Head of caudate nucleus (tissue), 42 donors: ENCODE results near the gene CENPH.
A peak's percentile ranks its signal among the peaks of the same experiment; 100 is the strongest.
"Not testable (repeated sequence)": the region's sequence is repeated elsewhere in the genome, so short reads cannot be mapped to it uniquely, and the experiment has no call there.

ENCODE experiments used
- DNase-seq, 42 donors: peaks; one replicate each; pipeline versions ENCODE4 v3.0.0 to v3.0.0-alpha.2; 2020 to 2021; ENCODE audit warnings: mixed read lengths in 7 of 42
- intact Hi-C: fragments of 100-400 bp; cut with DNase I; formaldehyde crosslinking; loops from one replicate; pipeline ENCODE4 v1.15.0; 2022

The CENPH gene

DNA sequence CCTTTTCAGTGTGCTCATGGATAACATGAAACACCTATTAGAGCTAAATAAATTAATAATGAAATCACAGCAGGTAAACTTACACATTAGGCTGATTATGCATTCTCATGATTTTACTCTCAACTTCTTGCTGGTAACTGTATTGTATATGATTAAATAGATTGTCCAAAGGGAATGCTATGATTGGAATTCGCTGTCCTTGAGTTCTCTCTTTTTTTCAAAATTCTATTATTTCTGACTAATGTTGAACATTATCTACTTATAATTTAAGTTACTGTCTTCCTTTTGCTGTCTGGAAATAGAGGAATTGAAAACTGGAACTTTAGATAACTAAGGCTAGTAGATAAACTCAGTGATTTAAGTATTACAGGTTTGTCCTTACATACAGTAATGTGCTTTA is 13.1 kb downstream of the CENPH start:
- intact Hi-C loops = no loop called here
- no peak for DNase-seq

DNA sequence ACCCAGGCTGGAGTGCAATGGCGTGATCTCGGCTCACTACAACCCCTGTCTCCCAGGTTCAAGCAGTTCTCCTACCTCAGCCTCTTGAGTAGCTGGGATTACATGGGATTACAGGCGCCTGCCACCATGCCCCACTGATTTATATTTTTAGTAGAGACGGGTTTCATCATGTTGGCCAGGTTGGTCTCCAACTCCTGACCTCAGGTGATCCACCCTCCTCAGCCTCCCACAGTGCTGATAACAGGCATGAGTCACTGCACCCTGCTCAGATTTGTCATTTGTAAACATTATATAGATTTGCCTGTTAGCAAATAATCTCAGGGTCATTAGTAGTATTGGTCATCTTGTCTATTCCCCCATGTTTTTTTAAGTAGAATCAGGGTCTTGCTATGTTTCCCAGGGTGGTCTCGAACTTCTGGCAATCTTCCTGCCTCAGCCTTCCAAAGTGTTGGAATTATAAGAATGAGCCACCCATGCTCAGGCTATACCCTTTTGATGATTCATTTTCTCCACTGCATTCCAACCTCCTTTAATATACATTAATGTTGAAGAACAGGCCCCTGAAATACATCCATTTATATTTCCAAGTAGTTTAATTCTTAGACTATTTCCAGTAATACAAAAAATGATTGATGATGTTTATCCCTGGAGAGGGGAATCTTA is 17.3 kb downstream of the CENPH start:
- DNase-seq = no peak
- intact Hi-C loops = no loop called here

DNA sequence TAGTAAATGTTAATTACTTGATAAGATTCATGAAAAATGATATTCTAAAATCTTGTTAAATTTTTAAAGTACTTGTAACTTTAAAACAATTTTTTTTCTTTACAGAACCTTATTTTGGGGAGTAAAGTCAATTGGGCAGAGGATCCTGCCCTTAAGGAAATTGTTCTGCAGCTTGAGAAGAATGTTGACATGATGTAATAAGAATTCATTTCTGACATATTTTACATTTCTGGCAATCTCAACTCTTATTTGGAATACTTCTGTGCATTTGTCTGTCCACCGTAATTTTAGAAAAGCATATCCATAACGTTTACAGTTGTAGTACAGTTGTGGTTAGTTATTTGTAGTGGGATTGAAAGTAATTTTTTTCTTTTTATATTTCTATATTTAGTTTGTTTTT is 20.2 kb downstream of the CENPH start:
- intact Hi-C loops = no loop called here
- DNase-seq = no peak

DNA sequence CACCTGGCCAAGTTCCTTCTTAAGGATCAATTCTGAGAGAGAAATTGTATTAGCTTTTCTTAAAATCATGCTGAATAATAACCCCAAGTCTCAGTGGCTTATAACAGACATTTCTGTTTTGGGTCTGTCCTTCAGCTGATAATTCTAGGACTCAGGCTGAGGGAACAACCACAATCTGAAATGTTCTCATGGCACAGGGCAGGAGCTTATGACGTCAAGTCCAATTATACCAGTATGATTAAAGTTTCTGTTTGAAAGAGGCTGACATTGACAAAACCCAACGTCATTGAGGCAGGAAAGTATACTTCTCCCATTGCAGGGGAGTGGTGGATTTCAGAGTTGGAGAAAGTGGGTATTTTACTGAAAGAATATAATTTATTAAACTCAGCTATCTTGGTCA is 21.8 kb downstream of the CENPH start:
- intact Hi-C loops = no loop called here

DNA sequence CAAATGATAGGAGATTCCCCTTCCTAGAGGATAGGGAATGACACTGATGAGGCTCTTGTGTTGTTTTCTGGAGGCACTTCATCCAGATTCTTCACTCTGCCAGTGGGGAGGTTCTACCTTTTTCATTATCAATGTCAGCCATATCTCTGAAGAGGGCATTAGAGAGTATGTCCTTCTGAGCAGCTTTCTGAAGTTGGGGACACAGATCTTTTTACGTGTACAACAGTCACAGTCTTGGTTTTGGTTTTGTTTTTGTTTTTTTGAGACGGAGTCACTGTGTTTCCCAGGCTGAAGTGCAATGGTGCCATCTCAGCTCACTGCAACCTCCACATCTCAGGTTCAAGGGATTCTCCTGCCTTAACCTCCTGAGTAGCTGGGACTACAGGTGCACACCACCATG is 22.6 kb downstream of the CENPH start:
- intact Hi-C loops = no loop called here
- DNase-seq = no peak

More for the DNA sequence above, 21.8 kb downstream of the CENPH start:
- no peak for DNase-seq

DNA sequence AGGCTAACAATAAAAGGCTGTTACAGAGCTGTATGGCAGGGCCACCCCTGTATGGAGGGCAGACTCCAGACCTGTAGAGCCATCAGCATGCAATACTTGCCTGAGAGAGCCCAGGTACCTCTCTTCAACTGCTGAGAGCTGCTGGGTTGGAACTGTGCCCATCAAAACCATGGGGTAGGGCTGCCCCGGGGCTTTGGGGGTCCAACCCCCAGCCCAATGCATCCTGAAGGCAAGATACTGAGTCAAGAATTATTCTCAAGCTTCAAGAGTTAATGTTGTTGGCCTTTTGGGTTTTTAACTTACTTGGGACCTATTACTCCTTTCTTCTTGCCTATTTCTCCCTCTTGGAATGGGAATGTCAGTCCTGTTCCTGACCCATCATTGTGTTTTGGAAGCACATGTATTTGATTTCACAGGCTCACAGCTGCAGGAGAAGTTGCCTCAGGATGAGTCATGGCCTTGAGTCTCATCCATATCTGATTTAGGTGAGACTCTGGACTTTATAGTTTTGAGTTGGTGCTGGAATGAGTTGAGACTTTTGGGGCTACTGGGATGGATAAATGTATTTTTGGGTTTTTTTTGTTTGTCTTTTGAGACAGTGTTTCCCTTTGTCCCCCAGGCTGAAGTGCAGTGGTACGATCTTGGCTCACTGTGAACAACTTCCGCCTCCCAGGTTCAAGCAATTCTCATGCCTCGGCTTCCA is 24.3 kb downstream of the CENPH start:
- intact Hi-C loops = no loop called here

DNA sequence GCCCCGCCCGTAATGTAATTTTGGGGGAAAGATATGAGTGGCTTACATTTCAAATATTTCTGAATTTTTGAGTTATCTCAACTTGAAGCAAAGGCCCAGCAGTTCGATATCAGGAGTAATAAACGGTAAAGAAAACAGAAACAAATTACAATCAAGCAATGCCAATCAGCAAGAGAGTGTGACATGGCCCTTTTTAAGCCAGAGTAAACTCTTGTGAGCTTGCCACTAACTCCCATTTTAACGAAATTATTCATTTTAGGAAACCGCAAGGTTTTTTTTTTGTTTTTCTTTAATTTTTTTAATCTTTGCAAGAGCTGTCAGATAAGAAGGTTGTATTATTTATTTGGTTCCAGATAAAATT is 27.7 kb downstream of the CENPH start:
- DNase-seq = no peak
- intact Hi-C loops = no loop called here

More for the DNA sequence above, 24.3 kb downstream of the CENPH start:
- DNase-seq = no peak

DNA sequence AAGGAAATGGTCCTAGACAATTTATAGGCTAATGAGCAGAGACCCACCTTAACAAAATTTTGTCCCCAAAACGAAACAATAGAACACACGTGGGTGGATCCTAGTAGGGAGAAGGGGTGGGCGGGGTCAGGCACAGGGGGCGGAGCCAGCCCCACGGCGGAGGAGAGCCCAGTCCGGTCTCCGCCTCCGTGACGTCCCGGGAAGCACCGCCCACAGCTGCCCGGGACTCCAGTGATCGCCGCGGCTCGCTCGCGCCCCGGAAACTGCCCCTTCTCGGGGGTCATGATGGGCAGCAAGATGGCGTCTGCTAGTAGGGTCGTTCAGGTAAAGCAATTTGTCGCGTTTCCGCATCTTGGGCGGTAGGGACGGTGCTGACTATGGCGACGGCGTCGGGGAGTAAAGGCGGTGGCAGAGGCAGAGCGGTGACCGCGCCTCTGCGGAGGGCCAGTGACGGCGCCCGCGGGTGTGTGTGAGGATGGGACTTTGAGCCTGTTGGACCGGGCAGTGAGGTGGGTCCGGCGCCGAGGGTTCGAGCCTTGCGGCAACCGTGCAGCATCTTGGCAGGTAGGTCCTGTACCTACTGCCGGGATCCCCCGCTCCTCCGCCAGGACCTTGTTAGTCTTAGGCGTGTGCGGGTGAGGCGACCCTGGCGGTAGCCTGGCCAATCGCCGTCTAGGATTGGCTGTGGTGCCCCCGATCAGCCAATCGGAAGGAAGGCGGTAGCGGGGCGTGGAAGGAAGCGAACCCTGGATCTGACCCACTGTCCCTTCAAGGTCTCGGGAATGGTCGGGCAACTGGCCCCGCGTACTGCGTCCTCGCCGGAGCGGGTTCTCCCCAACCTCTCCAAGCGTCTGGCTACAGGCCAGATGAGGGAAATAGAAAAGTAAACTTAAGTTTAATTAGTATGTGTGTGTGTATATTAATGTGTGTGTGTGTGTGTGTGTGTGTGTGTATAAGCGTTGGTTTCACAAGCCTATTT is 28.5 kb downstream of the CENPH start:
- intact Hi-C loops = loop anchor here (1.0 kb wide), 1 partner anchor 17 kb away; no protein-coding TSS in a partner anchor
- peak; percentile 91 to 98 (median 97) for DNase-seq

DNA sequence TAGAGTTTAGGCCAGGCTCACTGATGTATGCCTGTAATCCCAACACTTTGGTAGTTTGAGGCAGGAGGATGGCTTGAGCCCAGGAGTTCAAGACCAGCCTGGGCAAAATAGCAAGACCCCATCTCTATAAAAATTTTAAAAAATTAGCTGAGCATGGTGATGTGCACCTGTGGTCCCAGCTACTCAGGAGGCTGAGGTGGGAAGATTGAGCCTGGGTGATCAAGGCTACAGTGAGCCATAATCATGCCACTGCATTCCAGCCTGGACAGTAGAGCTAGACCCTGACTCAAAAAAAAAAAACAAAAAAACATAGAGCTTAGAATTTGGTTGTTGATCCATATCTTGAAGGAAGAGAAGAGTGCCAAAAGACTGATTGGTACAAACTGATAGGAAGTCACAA is 30.6 kb downstream of the CENPH start:
- intact Hi-C loops = no loop called here
- DNase-seq = no peak

DNA sequence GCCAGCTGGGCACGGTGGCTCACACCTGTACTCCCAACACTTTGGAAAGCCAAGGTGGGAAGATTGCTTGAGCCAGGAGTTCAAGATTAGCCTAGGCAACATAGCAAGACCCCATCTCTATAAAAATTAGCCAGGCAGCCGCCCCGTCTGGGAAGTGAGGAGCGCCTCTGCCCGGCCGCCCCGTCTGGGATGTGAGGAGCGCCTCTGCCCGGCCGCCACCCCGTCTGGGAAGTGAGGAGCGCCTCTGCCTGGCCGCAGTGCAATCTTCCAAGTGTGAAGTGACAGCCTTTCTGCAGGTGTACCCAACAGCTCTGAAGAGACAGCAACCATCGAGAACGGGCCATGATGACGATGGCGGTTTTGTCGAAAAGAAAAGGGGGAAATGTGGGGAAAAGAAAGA is 31.0 kb downstream of the CENPH start:
- intact Hi-C loops, DNase-seq: not testable (repeated sequence)

DNA sequence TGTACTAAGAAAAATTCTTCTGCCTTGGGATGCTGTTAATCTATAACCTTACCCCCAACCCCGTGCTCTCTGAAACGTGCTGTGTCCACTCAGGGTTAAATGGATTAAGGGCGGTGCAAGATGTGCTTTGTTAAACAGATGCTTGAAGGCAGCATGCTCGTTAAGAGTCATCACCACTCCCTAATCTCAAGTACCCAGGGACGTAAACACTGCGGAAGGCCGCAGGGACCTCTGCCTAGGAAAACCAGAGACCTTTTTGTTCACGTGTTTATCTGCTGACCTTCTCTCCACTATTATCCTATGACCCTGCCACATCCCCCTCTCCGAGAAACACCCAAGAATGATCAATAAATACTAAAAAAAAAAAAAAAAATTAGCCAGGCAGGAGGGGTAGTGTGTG is 31.4 kb downstream of the CENPH start:
- DNase-seq, intact Hi-C loops: not testable (repeated sequence)

DNA sequence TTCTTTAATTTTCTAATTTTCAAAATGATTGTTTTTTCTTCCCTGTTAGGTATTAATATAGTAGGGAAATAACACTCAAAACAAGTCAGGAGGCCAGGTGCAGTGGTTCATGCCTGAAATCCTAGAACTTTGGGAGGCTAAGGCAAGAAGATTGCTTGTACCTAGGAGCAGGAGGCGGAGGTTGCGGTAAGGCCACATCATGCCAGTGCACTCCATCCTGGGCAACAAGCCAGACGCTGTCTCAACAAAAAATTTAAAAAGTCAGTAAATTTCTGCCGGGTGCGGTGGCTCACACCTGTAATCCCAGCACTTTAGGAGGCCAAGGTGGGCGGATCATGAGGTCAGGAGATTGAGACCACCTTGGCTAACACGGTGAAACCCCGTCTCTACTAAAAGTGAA is 35.1 kb downstream of the CENPH start:
- intact Hi-C loops = no loop called here
- DNase-seq = no peak

DNA sequence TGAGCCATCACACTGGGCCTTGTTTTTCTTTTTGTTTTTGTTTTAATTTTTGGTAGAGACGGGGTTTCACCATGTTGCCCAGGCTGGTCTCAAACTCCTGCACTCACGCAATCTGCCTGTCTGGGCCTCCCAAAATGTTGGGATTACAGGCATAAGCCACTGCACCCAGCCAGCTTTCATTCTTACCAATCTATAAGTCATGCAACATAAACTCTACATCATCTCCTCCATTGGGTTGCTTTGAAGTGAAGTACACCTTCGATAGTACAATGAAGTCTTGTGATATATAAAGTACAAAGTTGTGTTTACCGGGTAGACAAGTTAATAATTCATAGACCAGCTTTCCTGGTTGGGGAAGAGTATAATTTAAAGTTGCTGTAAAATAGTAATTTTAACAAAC is 36.5 kb downstream of the CENPH start:
- intact Hi-C loops = no loop called here
- no peak for DNase-seq

DNA sequence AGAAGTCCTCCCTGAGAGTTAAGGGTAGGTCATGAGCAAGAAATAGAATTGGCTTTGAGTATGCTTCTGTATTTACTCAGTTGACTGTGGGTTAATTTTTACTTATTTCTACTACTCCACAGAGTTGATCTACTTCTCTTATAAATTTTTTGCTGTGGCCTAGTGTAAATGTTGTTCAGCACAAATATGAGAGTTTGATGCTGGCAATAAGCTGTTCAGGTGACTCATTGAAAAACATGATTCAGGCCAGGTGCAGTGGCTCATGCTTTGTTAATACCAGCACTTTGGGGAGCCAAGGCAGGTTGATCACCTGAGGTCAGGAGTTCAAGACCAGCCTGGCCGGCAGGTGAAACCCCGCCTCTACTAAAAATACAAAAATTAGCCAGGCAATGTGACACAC is 40.8 kb downstream of the CENPH start:
- intact Hi-C loops = loop anchor here (5.0 to 10.0 kb wide), 2 partner anchors 63 to 105 kb away; partner anchors contain the start of genes CCDC125 and CCNB1

DNA sequence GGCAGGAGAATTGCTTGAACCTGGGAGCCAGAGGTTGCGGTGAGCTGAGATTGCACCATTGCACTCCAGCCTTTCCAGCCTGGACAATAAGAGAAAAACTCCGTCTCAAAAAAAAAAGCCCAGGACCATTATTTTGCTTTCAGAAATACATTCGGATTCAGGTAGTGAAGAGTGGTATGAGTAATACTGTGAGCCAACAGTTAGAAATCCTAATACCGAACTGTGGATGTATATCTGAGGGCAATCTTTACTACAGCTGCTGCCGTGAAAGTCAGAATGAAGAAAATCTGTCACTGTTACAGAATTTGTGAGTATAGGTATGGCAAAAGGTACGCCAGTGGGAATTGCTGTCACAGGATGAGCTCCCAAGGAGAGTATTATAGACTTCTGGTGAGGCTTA is 41.9 kb downstream of the CENPH start:
- intact Hi-C loops = loop anchor here (5.0 to 10.0 kb wide), 2 partner anchors 64 to 104 kb away; partner anchors contain the start of genes CCDC125 and CCNB1
- DNase-seq = no peak

More for the DNA sequence above, 40.8 kb downstream of the CENPH start:
- no peak for DNase-seq

DNA sequence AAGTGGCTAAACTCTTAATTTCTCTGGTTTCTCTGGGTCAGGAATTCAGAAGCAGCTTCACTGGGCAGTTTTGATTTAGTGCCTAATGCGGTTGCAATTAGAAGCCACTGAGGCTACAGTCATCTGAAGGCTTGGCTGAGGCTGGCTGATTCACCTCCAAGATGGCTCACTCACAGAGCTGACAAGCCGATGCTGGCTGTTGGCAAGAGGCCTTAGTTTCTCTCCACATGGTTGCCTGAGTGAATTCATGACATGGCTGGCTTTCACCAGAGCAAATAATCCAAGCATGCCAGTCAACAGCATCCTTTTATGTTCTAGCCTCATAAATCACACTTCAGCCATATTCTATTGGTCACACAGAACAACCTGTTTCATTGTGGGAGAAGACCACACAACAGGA is 42.5 kb downstream of the CENPH start:
- intact Hi-C loops = loop anchor here (5.0 to 10.0 kb wide), 2 partner anchors 65 to 103 kb away; partner anchors contain the start of genes CCDC125 and CCNB1
- peak in 15 of 42 donors; percentile 6 to 67 (median 25) for DNase-seq

DNA sequence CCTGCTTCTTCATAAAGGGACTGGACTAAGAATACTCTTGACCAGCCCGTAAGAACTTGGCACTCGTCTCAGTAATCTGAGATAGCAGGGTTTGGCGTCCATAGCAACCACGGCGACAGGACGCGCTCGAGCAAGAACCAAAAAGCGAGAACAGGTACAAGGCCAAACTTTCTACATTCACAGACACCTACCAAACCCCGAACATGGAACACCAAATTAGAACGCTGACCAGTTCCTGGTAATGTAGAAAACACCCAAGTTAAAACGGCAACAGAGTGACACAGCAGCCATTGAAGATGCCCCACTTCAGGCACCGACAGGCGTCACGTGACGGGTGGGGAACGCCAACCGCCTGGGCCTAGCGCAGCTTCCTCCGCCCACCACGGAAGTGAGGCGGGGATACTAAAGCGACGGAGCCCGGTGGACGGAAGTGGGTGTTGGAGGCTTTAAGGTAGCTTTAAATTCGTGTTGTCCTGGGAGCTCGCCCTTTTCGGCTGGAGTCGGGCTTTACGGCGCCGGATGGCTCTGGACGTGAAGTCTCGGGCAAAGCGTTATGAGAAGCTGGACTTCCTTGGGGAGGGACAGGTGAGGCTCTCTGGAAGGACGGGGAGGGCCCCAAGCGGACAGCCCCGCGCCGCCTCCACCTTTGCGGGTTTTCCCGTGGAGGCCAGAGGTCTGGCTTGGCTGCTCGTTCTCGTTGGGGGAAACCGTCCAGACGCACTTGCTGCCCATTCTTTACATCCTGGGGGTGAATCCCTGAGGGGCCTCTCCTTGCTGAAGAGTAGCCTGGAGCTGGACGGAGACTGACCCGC is 45.3 kb downstream of the CENPH start, which contains the start of gene CDK7:
Gene CDK7, plus strand, starts transcription at position 430 of the 812 bp plus-strand sequence. Its CDS starts 90 bp downstream, at position 520.
- intact Hi-C loops = loop anchor here (1.0 to 10.0 kb wide), 4 partner anchors 16 to 133 kb away; partner anchors contain the start of genes AK6, CCDC125, CCNB1 and RAD17
- DNase-seq = peak; percentile 91 to 98 (median 97)

DNA sequence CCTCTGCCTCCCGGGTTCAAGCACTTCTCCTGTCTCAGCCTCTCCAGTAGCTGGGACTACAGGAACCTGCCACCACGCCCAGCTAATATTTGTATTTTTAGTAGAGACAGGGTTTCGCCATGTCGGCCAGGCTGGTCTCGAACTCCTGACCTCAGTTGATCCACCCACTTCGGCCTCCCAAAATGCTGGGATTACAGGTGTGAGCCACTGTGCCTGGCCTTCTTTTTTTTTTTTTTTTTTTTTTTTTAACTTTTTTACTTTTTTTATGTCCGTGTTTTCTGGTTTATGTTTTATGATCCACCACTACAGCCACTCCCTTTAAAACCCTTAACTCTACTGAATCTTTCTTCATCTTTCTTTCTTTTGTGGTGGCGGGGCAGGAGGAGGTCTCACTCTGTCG is 47.4 kb downstream of the CENPH start:
- not testable (repeated sequence) for DNase-seq
- intact Hi-C loops = loop anchor here (5.0 to 10.0 kb wide), 2 partner anchors 98 to 131 kb away; partner anchors contain the start of genes AK6, CCDC125, RAD17 and TAF9
